ENCODE measurements around the gene ALOX15. TPM values are rescaled to one million over a fixed set of nuclear protein-coding genes. Genes with fewer than 3 reads are reported as not detected.

ALOX15 gene
- total RNA-seq, 1 experiment from 2014 or later: 0.31 TPM

DNA sequence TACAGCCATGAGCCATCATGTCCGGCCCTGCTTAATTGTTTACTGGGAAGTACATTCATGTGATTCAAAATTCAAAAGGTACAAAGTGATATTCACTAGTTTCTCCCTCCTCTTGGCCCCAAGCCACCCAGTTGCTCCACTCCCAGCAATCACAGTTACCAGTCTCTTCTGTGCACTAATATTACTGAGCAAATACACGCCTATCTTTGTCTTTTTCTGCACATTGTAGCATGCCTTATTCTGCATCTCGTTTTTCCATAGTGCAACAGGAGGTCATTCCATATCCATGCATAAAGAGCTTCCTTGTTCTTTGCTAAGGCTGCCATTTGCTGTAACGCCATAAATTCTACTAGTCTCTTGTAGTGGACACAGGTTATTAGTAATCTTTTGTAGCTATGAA lies 2.2 kb upstream of the ALOX15 start:
- H3K23me2 ChIP-seq (ENCODE audit: insufficient read length, low read depth, low read length, poor library complexity, severe bottlenecking): peaks cover 14% of the 10 kb centered on the region
- WGBS (ENCODE audit: extremely low coverage, insufficient read length, low lambda C conversion rate): no CpG with 5 or more reads among the region's 4 CpGs
- no peaks in the 10 kb centered on the region for H4K20me1 ChIP-seq (ENCODE audit: control insufficient read depth, insufficient read depth, insufficient read length)
- no peak overlapping the region for H4K91ac ChIP-seq (ENCODE audit: insufficient read length, low read depth, low read length)
- Mint-ChIP-seq H3K9me3 (peaks cover 0 to 2% of the 10 kb centered on the region in 2 experiments; a peak in 2 of 5 replicates), H3K27me3 (ENCODE audit: low read depth) (peaks cover 86% of the 10 kb centered on the region), H3K4me3 (no peak overlapping the region), H3K27ac (no peak overlapping the region; a peak in 1 of 7 replicates), H3K36me3 (ENCODE audit: insufficient read depth in 1 of 3, low read depth in 3 of 3) (no peaks in the 10 kb centered on the region; a peak in 2 of 7 replicates), H3K4me1 (peaks cover 25 to 35% of the 10 kb centered on the region in 2 experiments)
- H2BK15ac ChIP-seq (ENCODE audit: low read depth, low read length): no peak overlapping the region
- H3K4ac ChIP-seq (ENCODE audit: low read depth, low read length): no peak overlapping the region
- no peak for DNase-seq
- H3K9ac ChIP-seq (ENCODE audit: extremely low read depth, insufficient read length, low read length): no peak overlapping the region
- no peak overlapping the region for H3K23ac ChIP-seq (ENCODE audit: insufficient read length, low read depth, low read length)
- no peak overlapping the region for H2AFZ ChIP-seq (ENCODE audit: low read length)
- TF ChIP-seq, protein P1, sequence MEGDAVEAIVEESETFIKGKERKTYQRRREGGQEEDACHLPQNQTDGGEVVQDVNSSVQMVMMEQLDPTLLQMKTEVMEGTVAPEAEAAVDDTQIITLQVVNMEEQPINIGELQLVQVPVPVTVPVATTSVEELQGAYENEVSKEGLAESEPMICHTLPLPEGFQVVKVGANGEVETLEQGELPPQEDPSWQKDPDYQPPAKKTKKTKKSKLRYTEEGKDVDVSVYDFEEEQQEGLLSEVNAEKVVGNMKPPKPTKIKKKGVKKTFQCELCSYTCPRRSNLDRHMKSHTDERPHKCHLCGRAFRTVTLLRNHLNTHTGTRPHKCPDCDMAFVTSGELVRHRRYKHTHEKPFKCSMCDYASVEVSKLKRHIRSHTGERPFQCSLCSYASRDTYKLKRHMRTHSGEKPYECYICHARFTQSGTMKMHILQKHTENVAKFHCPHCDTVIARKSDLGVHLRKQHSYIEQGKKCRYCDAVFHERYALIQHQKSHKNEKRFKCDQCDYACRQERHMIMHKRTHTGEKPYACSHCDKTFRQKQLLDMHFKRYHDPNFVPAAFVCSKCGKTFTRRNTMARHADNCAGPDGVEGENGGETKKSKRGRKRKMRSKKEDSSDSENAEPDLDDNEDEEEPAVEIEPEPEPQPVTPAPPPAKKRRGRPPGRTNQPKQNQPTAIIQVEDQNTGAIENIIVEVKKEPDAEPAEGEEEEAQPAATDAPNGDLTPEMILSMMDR (conservative IDR thresholded peaks at IDR 0.05): no peak
- no peak overlapping the region for H3K14ac ChIP-seq (ENCODE audit: insufficient read depth, low read length)
- H2BK5ac ChIP-seq (ENCODE audit: insufficient read length, low read length): no peak overlapping the region
- no peak overlapping the region for H4K5ac ChIP-seq (ENCODE audit: insufficient read length, low read depth, low read length)
- no peak overlapping the region for H3K4me2 ChIP-seq (ENCODE audit: insufficient read depth, insufficient read length, low read length)
- no peak overlapping the region for H4K8ac ChIP-seq (replicated peaks; ENCODE audit: insufficient read length, low read depth, low read length)
- H3K4me1 ChIP-seq (ENCODE audit: insufficient read depth, low read length): peaks cover 3% of the 10 kb centered on the region; the same call in 1 of the 2 replicates
- no peaks in the 10 kb centered on the region for H3K79me2 ChIP-seq (ENCODE audit: insufficient read depth, low read length)
- H2BK12ac ChIP-seq (ENCODE audit: insufficient read length, low read depth, low read length): no peak overlapping the region
- H3K56ac ChIP-seq (ENCODE audit: insufficient read length, low read depth, low read length): no peak overlapping the region
- H3K9me3 ChIP-seq (ENCODE audit: control insufficient read depth, low read depth, low read length): no peaks in the 10 kb centered on the region
- no peak overlapping the region for H3T11ph ChIP-seq (ENCODE audit: low read length)
- H2BK120ac ChIP-seq (ENCODE audit: low read depth, low read length, poor library complexity, severe bottlenecking): no peak overlapping the region
- H2BK20ac ChIP-seq (ENCODE audit: low read depth, low read length, poor library complexity, severe bottlenecking): no peak overlapping the region
- H3K18ac ChIP-seq (ENCODE audit: insufficient read length, low read depth, low read length): no peak overlapping the region
- H3K27ac ChIP-seq (ENCODE audit: insufficient read length, low read depth, low read length): no peak overlapping the region
- H3K79me1 ChIP-seq (ENCODE audit: insufficient read depth, low read depth, low read length, poor library complexity, severe bottlenecking): no peaks in the 10 kb centered on the region
- H2AK5ac ChIP-seq (ENCODE audit: insufficient read length, low read length): no peak overlapping the region
- H3K27me3 ChIP-seq (ENCODE audit: insufficient read depth, low read length): peaks cover 27% of the 10 kb centered on the region; the same call in 1 of the 2 replicates
